Upper lobe of right lung (tissue), 1 donor: ENCODE data around the gene PAQR6. TPM values are rescaled to one million over a fixed set of nuclear protein-coding genes. Genes with fewer than 3 reads are reported as not detected.

Experiments
- ATAC-seq: fragments of 200-7000 bp; cut with Tn5 transposase; one replicate; pipeline ENCODE4 v1.9.1; 2020; ENCODE audit warnings: mild to moderate bottlenecking, moderate library complexity
- DNase-seq: peaks from one replicate; pipeline ENCODE4 v3.0.0-alpha.2; 2020
- H3K27ac ChIP-seq: fragments of 200-600 bp; one replicate; pipeline ENCODE4 v1.8.0; 2022
- H3K27me3 ChIP-seq: fragments of 200-600 bp; one replicate; pipeline ENCODE4 v1.8.0; 2022; ENCODE audit warnings: mild to moderate bottlenecking
- H3K36me3 ChIP-seq: fragments of 200-600 bp; one replicate; pipeline ENCODE4 v1.8.0; 2022
- H3K4me1 ChIP-seq: fragments of 200-600 bp; one replicate; pipeline ENCODE4 v1.8.0; 2022
- H3K4me3 ChIP-seq: fragments of 200-600 bp; one replicate; pipeline ENCODE4 v1.8.0; 2022; ENCODE audit warnings: mild to moderate bottlenecking
- H3K9me3 ChIP-seq: fragments of 200-600 bp; one replicate; pipeline ENCODE4 v1.8.0; 2022
- CTCF ChIP-seq: fragments of 200-600 bp; IDR thresholded peaks from one replicate; pipeline ENCODE4 v1.8.0; 2022; ENCODE audit warnings: antibody characterized with exemption
- intact Hi-C: fragments of 100-400 bp; cut with DNase I; formaldehyde crosslinking; loops from one replicate; pipeline ENCODE4 v1.11.0; 2022
- total RNA-seq: library from RNA; stranded (reverse); fragmentation: NEBNext Ultra II Directional; extraction: Animal tissue kit (Norgen Biotek cat#: 25700); gene quantifications from one replicate; pipeline ENCODE4 v1.2.1, GENCODE V29; 2021
- donor health status: DM: no; HTN: yes; CAD: no; lungs with severe emphysema.

Gene PAQR6
- total RNA-seq, 1 donor from 2014 or later = 1.9 TPM

DNA sequence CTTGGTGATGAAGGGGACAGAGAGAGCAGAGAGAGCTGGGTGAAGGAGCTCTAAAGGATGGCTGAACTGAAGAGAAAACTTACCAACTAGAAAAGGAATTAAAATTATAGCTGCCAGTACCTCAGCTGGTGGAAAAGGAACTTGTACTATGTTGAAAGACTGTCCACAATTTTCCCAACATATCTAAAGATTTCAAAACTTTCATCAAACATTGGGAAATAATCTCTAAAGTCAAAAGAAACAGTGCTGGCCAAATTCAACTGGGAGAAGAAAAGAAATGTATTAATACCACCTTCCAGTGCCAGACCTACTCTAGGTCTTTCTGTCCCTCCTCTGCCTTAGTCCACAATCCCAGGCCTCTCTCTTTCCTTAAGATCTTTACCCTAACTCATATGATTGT is 28.7 kb upstream of the PAQR6 start:
- Histone ChIP-seq H3K36me3 (peaks cover 85% of the 10 kb centered on the region), H3K4me1 (peaks cover 22% of the 10 kb centered on the region), H3K27ac (no peak overlapping the region), H3K9me3 (no peaks in the 10 kb centered on the region), H3K27me3 (no peaks in the 10 kb centered on the region), H3K4me3 (no peak overlapping the region)
- DNase-seq (no peak), ATAC-seq (no peak)
- intact Hi-C loops = no loop called here
- TF ChIP-seq CTCF = no peak

DNA sequence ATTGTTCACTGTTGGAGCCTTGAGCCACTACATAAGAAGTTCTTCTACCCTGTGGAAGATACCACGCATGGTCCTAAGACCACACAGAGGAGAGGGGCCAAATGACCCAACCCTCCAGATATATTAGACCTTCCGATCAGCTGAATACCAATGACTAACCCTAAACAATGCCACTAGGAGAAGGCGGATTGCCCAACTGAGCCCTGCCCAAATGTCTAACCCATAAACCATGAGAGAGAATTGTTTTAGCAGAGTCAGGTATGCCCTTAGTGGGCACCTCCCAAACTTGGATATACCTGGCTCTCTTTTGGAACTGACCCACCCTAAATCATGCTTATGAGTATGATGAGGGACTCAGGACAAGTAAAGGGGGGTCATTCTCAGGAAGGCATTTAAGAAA is 22.5 kb upstream of the PAQR6 start:
- peaks cover 99% of the 10 kb centered on the region for H3K36me3 ChIP-seq
- H3K27ac ChIP-seq = no peak overlapping the region
- no peak for TF ChIP-seq CTCF
- no peaks in the 10 kb centered on the region for H3K27me3 ChIP-seq
- ATAC-seq = no peak
- intact Hi-C loops = no loop called here
- no peak overlapping the region for H3K4me3 ChIP-seq
- no peak for DNase-seq
- H3K4me1 ChIP-seq = no peaks in the 10 kb centered on the region
- no peaks in the 10 kb centered on the region for H3K9me3 ChIP-seq

DNA sequence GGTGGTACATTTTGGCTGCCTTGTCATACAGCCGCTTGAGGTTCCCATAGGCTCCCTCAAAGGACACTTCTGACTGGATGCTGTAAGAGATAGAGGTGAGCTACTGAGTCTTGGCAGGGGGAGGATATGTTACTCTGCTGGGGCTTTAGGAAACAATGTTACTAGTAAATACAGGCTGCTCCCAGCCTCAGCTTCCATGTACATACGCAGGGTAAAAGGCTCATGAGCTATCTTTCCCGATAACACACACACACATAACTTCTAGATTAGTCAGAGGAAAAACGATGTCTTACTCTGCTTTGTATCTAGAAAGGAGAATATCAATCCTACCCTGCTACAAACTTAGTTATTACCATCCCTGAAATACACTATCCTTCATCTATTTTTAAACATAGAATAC is 20.5 kb upstream of the PAQR6 start:
- Histone ChIP-seq H3K27ac (no peak overlapping the region), H3K4me3 (no peak overlapping the region), H3K27me3 (no peaks in the 10 kb centered on the region), H3K36me3 (peaks cover 93% of the 10 kb centered on the region), H3K9me3 (no peaks in the 10 kb centered on the region), H3K4me1 (no peaks in the 10 kb centered on the region)
- no peak for TF ChIP-seq CTCF
- intact Hi-C loops = no loop called here
- DNase-seq (no peak), ATAC-seq (no peak)

- H3K36me3 ChIP-seq = peaks cover 93% of the 10 kb centered on the region
- H3K4me1 ChIP-seq = no peaks in the 10 kb centered on the region
- no peaks in the 10 kb centered on the region for H3K9me3 ChIP-seq
- intact Hi-C loops = no loop called here
- no peak overlapping the region for H3K27ac ChIP-seq
- no peak for TF ChIP-seq CTCF
- ATAC-seq (no peak), DNase-seq (no peak)
- H3K27me3 ChIP-seq = no peaks in the 10 kb centered on the region
- no peak overlapping the region for H3K4me3 ChIP-seq
Observed at GRCh38 chr1:156266051-156266450, 18.2 kb upstream of the PAQR6 start.

DNA sequence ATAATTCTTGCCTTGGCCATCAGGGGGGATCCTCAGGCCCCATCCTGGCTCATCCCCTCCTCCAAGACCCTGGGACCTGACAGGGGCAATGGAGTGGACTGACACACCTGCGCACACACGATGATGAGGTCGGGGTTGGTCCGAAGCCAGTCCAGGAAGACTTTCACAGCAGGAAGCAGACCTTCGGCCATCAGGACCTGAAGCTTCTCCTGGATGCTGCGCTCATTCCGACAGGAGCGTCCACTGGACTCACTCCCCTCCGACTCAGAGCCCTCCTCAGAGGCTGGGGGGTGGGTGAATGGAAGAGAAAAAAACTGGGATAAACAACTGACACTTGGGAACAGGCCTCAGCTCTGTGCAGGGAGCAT is 15.4 kb upstream of the PAQR6 start:
- Histone ChIP-seq H3K4me1 (no peaks in the 10 kb centered on the region), H3K4me3 (no peak overlapping the region), H3K27me3 (no peaks in the 10 kb centered on the region), H3K27ac (no peak overlapping the region), H3K36me3 (peaks cover 94% of the 10 kb centered on the region), H3K9me3 (no peaks in the 10 kb centered on the region)
- intact Hi-C loops = no loop called here
- DNase-seq (no peak), ATAC-seq (peak; percentile 6)
- TF ChIP-seq CTCF = no peak

- no peaks in the 10 kb centered on the region for H3K9me3 ChIP-seq
- ATAC-seq (no peak), DNase-seq (no peak)
- H3K4me1 ChIP-seq = no peaks in the 10 kb centered on the region
- H3K36me3 ChIP-seq = peaks cover 94% of the 10 kb centered on the region
- intact Hi-C loops = no loop called here
- no peaks in the 10 kb centered on the region for H3K27me3 ChIP-seq
- no peak overlapping the region for H3K27ac ChIP-seq
- no peak overlapping the region for H3K4me3 ChIP-seq
- TF ChIP-seq CTCF = no peak
Observed at GRCh38 chr1:156262461-156263287, 14.8 kb upstream of the PAQR6 start.
